Neural cell (in vitro differentiated cells): Measurements from ENCODE around the gene GNB1. TPM values are rescaled to one million over a fixed set of nuclear protein-coding genes. Genes with fewer than 3 reads are reported as not detected.

Source experiments
- H2AFZ ChIP-seq: fragments of 200-600, 300-800 bp; sonication (generic), shearing (Covaris generic); 2 replicates; pipeline ENCODE4 v1.6.0; 2014; ENCODE audit warnings: low read depth, mild to moderate bottlenecking, antibody characterized with exemption, low read length, moderate library complexity
- H3F3A ChIP-seq: fragments of 200-600 bp; shearing (Covaris generic); 2 replicates; pipeline ENCODE4 v1.6.1; 2016; ENCODE audit warnings: mild to moderate bottlenecking, moderate library complexity, mixed read lengths, antibody characterized with exemption, low read length; ENCODE audit not compliant: insufficient read depth, poor library complexity, severe bottlenecking
- H3K27ac ChIP-seq: fragments of 200-600, 300-800 bp; sonication (generic), shearing (Covaris generic); 2 replicates; pipeline ENCODE4 v1.5.1; 2014; ENCODE audit warnings: mild to moderate bottlenecking, low read length, moderate library complexity
- H3K27me3 ChIP-seq: fragments of 300-800, 200-600 bp; sonication (generic), shearing (Covaris generic); 2 replicates; pipeline ENCODE4 v1.6.0; 2014; ENCODE audit warnings: mild to moderate bottlenecking, low read depth, low read length, moderate library complexity; ENCODE audit not compliant: insufficient read depth
- H3K36me3 ChIP-seq: fragments of 300-800, 200-600 bp; sonication (generic), shearing (Covaris generic); 2 replicates; pipeline ENCODE4 v1.5.1; 2014; ENCODE audit warnings: mild to moderate bottlenecking, antibody characterized with exemption, low read length, moderate library complexity; ENCODE audit not compliant: insufficient read depth
- H3K4me2 ChIP-seq: fragments of 300-800, 200-600 bp; sonication (generic), shearing (Covaris generic); 2 replicates; pipeline ENCODE4 v1.6.0; 2014; ENCODE audit warnings: mild to moderate bottlenecking, low read length
- H3K4me3 ChIP-seq: fragments of 300-800, 200-600 bp; sonication (generic), shearing (Covaris generic); 2 replicates; pipeline ENCODE4 v1.5.1; 2014; ENCODE audit warnings: mild to moderate bottlenecking, low read length, moderate library complexity
- H3K79me2 ChIP-seq: fragments of 200-600 bp; shearing (Covaris generic); replicated peaks from 2 replicates; pipeline ENCODE4 v1.6.0; 2014; ENCODE audit warnings: mild to moderate bottlenecking, low read length, moderate library complexity; ENCODE audit not compliant: insufficient read depth
- H3K9ac ChIP-seq: fragments of 300-800, 200-600 bp; sonication (generic), shearing (Covaris generic); 2 replicates; pipeline ENCODE4 v1.6.1; 2016; ENCODE audit warnings: mild to moderate bottlenecking, low read length, mixed read lengths
- H3K9me2 ChIP-seq: fragments of 200-600 bp; shearing (Covaris generic); 2 replicates; pipeline ENCODE4 v1.6.1; 2016; ENCODE audit warnings: mild to moderate bottlenecking, low read length, mixed read lengths; ENCODE audit not compliant: insufficient read depth
- H3K9me3 ChIP-seq: fragments of 200-600, 300-800 bp; sonication (generic), shearing (Covaris generic); 2 replicates; pipeline ENCODE4 v1.6.1; 2016; ENCODE audit warnings: mild to moderate bottlenecking, mixed run types, low read length, moderate library complexity, mixed read lengths
- H4K20me1 ChIP-seq: fragments of 200-600 bp; shearing (Covaris generic); 2 replicates; pipeline ENCODE4 v1.6.1; 2016; ENCODE audit warnings: mild to moderate bottlenecking, mixed run types; ENCODE audit not compliant: insufficient read depth
- CTCF ChIP-seq: fragments of 450-650 bp; IDR thresholded peaks from 2 replicates; pipeline ENCODE4 v1.5.1; 2014; ENCODE audit warnings: antibody characterized with exemption, mild to moderate bottlenecking, moderate library complexity; ENCODE audit not compliant: poor library complexity, severe bottlenecking
- EP300 ChIP-seq: fragments of 450-650 bp; conservative IDR thresholded peaks from 2 replicates; pipeline ENCODE4 v1.6.1; 2014; ENCODE audit warnings: antibody characterized with exemption, mild to moderate bottlenecking, moderate library complexity; ENCODE audit not compliant: poor library complexity, severe bottlenecking
- EZH2 ChIP-seq: fragments of 200-600, 300-800 bp; shearing (Covaris generic), sonication (generic); IDR thresholded peaks from 2 replicates; pipeline ENCODE4 v1.6.1; 2014; ENCODE audit warnings: antibody characterized with exemption, low read length, borderline replicate concordance, mild to moderate bottlenecking; ENCODE audit not compliant: insufficient read depth, poor library complexity, severe bottlenecking
- MXI1 ChIP-seq: fragments of 450-650 bp; conservative IDR thresholded peaks from 2 replicates; pipeline ENCODE4 v1.6.1; 2014; ENCODE audit warnings: antibody characterized with exemption, mild to moderate bottlenecking; ENCODE audit not compliant: poor library complexity, severe bottlenecking
- POLR2AphosphoS5 ChIP-seq: IDR thresholded peaks from 2 replicates; pipeline ENCODE4 v1.6.1; 2012
- RAD21 ChIP-seq: fragments of 450-650 bp; conservative IDR thresholded peaks from 2 replicates; pipeline ENCODE4 v1.6.1; 2014; ENCODE audit warnings: antibody characterized with exemption, mild to moderate bottlenecking, moderate library complexity
- REST ChIP-seq: IDR thresholded peaks from 2 replicates; pipeline ENCODE4 v1.6.1; 2012; ENCODE audit warnings: borderline replicate concordance
- SMC3 ChIP-seq: fragments of 450-650 bp; conservative IDR thresholded peaks from 2 replicates; pipeline ENCODE4 v1.6.1; 2014; ENCODE audit warnings: antibody characterized with exemption, mild to moderate bottlenecking, moderate library complexity; ENCODE audit not compliant: poor library complexity
- TAF1 ChIP-seq: IDR thresholded peaks from 2 replicates; pipeline ENCODE4 v1.6.1; 2012; ENCODE audit warnings: low read depth
- polyA minus RNA-seq: library from RNA; depleted of rRNA, polyadenylated mRNA; stranded (reverse); fragments of >200 nt; gene quantifications from 2 replicates; pipeline ENCODE4 v1.2.3, GENCODE V29; 2014
- polyA plus RNA-seq: library from polyadenylated mRNA; depleted of rRNA; stranded (reverse); fragments of >200 nt; gene quantifications from 2 replicates; pipeline ENCODE4 v1.2.3, GENCODE V29; 2014

The GNB1 gene
- polyA plus RNA-seq (308 and 325 TPM in 2 replicates), polyA minus RNA-seq (311 and 335 TPM in 2 replicates)

GRCh38 chr1:1890506-1891348 lies at the start of gene GNB1:
TSS of gene GNB1 (minus strand) at chr1:1891087. CDS start at chr1:1825453, 65,634 bp downstream.
- Histone ChIP-seq H2AFZ (peak within 1 kb of the TSS; percentile 51), H3K79me2 (peaks cover 53% of the 10 kb centered on the region), H3K27me3 (no peaks in the 10 kb centered on the region), H3K27ac (peak within 1 kb of the TSS; percentile 97), H3K9ac (peak within 1 kb of the TSS; percentile 97), H3F3A (peaks cover 11% of the 10 kb centered on the region), H3K4me2 (peak within 1 kb of the TSS; percentile 96), H3K9me3 (no peaks in the 10 kb centered on the region), H3K36me3 (no peaks in the 10 kb centered on the region), H4K20me1 (peaks cover 19% of the 10 kb centered on the region), H3K4me3 (peak within 1 kb of the TSS; percentile 86), H3K9me2 (no peaks in the 10 kb centered on the region)
- peak; percentile 76 for TF ChIP-seq EP300
- TF ChIP-seq MXI1: peak; percentile 55
- TF ChIP-seq POLR2AphosphoS5: peak; percentile 97
- peak; percentile 14 for TF ChIP-seq TAF1
- no peak for TF ChIP-seq SMC3
- peak; percentile 21 for TF ChIP-seq CTCF

DNA sequence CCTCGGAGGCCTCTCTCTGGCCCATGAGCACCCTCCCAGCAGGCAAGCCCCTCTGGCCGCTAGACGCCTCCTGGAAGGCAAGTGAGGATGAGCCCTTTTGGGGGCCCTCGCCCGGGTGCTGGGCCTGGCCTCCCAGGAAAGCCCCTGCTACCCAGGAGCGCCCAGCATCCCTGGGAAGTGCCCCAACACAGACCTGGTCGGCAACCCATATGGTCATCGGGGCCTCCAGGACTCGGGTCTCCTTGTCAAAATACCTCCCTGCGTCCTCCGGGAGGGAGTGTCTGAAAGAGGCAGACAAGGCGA lies 49.2 kb upstream of the GNB1 start:
- Histone ChIP-seq H3K79me2 (no peaks in the 10 kb centered on the region), H3K27me3 (no peaks in the 10 kb centered on the region), H3K27ac (no peak overlapping the region), H4K20me1 (no peaks in the 10 kb centered on the region), H3K9me2 (no peaks in the 10 kb centered on the region), H3F3A (no peaks in the 10 kb centered on the region), H3K4me2 (no peak overlapping the region), H3K9me3 (no peaks in the 10 kb centered on the region), H3K36me3 (no peaks in the 10 kb centered on the region), H3K9ac (no peak overlapping the region), H3K4me3 (no peak overlapping the region), H2AFZ (no peak overlapping the region)
- TF ChIP-seq EP300 (no peak), TAF1 (no peak), SMC3 (no peak), EZH2 (no peak), POLR2AphosphoS5 (no peak), MXI1 (no peak), RAD21 (no peak), REST (no peak), CTCF (no peak)
